NOMO-1 (cell line): ENCODE results near the gene TMEM82.

Experiments
- DNase-seq, 2 experiments: peaks; one replicate each; lab custom pipeline; 2025; ENCODE audit not compliant: unreplicated experiment in 2 of 2; lab: John Stamatoyannopoulos, UW

Gene TMEM82

GRCh38 chr1:15734901-15735300 is 7.4 kb upstream of the TMEM82 start:
- no peak for DNase-seq

GRCh38 chr1:15735304-15736037 is 6.8 kb upstream of the TMEM82 start:
- no peak for DNase-seq

GRCh38 chr1:15736038-15736891 is 6.0 kb upstream of the TMEM82 start, which contains the start of gene SLC25A34:
Gene SLC25A34 (plus strand): TSS chr1:15736258. CDS start chr1:15736486, 228 bp downstream.
- no peak for DNase-seq

GRCh38 chr1:15736892-15737261 is 5.4 kb upstream of the TMEM82 start:
- no peak for DNase-seq

GRCh38 chr1:15737324-15738319 is 4.7 kb upstream of the TMEM82 start:
- no peak for DNase-seq

GRCh38 chr1:15738416-15739113 is 3.7 kb upstream of the TMEM82 start:
- DNase-seq: no peak

GRCh38 chr1:15739259-15739658 is 3.0 kb upstream of the TMEM82 start:
- DNase-seq: no peak

- no peak for DNase-seq
Measured at GRCh38 chr1:15739745-15740144, 2.6 kb upstream of the TMEM82 start.

GRCh38 chr1:15740924-15741850 is 1.1 kb upstream of the TMEM82 start:
- peak; percentile 11 to 44 for DNase-seq

GRCh38 chr1:15744122-15744679 is 1.9 kb downstream of the TMEM82 start:
- no peak for DNase-seq

- DNase-seq: no peak
Measured at GRCh38 chr1:15747378-15747777, 5.1 kb downstream of the TMEM82 start.

- no peak for DNase-seq
Measured at GRCh38 chr1:15748264-15748663, 6.0 kb downstream of the TMEM82 start.

- no peak for DNase-seq
Measured at GRCh38 chr1:15748690-15749398, 6.5 kb downstream of the TMEM82 start.

- no peak for DNase-seq
Measured at GRCh38 chr1:15749399-15750291, 7.3 kb downstream of the TMEM82 start.

GRCh38 chr1:15750924-15751323 is 8.6 kb downstream of the TMEM82 start:
- DNase-seq: no peak

- no peak for DNase-seq
Measured at GRCh38 chr1:15751717-15752116, 9.4 kb downstream of the TMEM82 start.

- DNase-seq: no peak
Measured at GRCh38 chr1:15753776-15754175, 11.5 kb downstream of the TMEM82 start.
